Heart left ventricle (tissue), 16 donors: ENCODE measurements around the gene DRG1. TPM values are rescaled to one million over a fixed set of nuclear protein-coding genes. Genes with fewer than 3 reads are reported as not detected.
A peak's percentile ranks its signal among the peaks of the same experiment; 100 is the strongest.

ENCODE experiments used
- ATAC-seq, 4 donors: fragments of 200-7000 bp; cut with Tn5 transposase; one replicate each; pipeline ENCODE4 v1.9.1; 2020 to 2022; ENCODE audit warnings: moderate library complexity in 4 of 4, mild to moderate bottlenecking in 3 of 4, moderate number of reproducible peaks in 1 of 4
- DNase-seq, 5 donors: peaks; one replicate each; pipeline ENCODE4 v3.0.0-alpha.2; 2020
- H3K27ac ChIP-seq, 12 donors: fragments of 200-600 bp; sonication (generic) in 4 of 12; one replicate each; pipeline versions ENCODE4 v1.5.0 to v1.8.0; 2016 to 2022; ENCODE audit warnings: mild to moderate bottlenecking in 2 of 12
- H3K27me3 ChIP-seq, 9 donors: fragments of 200-600 bp; sonication (generic) in 2 of 9; one replicate each; pipeline versions ENCODE4 v1.5.1 to v1.8.0; 2016 to 2022; ENCODE audit warnings: mild to moderate bottlenecking in 3 of 9
- H3K36me3 ChIP-seq, 9 donors: fragments of 200-600 bp; sonication (generic) in 2 of 9; one replicate each; pipeline versions ENCODE4 v1.5.0 to v1.8.0; 2018 to 2022; ENCODE audit warnings: mild to moderate bottlenecking in 2 of 9
- H3K4me1 ChIP-seq, 12 donors: fragments of 200-600 bp; sonication (generic) in 4 of 12; one replicate each; pipeline versions ENCODE4 v1.5.0 to v1.8.0; 2016 to 2022; ENCODE audit warnings: mild to moderate bottlenecking in 3 of 12
- H3K4me3 ChIP-seq, 12 donors: fragments of 200-600 bp; sonication (generic) in 4 of 12; one replicate each; pipeline versions ENCODE4 v1.5.0 to v1.8.0; 2017 to 2022; ENCODE audit warnings: mild to moderate bottlenecking in 9 of 12, moderate library complexity in 4 of 12
- H3K9me3 ChIP-seq, 12 donors: fragments of 200-600 bp; sonication (generic) in 4 of 12; one replicate each; pipeline versions ENCODE4 v1.5.0 to v1.8.0; 2016 to 2022; ENCODE audit warnings: mild to moderate bottlenecking in 1 of 12
- POLR2A ChIP-seq, 2 donors: fragments of 450-650 bp; IDR thresholded peaks; one replicate each; pipeline ENCODE4 v1.6.1; 2017; ENCODE audit warnings: antibody characterized with exemption in 2 of 2, mild to moderate bottlenecking in 2 of 2, moderate library complexity in 2 of 2
- WGBS, 4 donors: extraction: QIAGEN DNeasy Blood & Tissue Kit in 2 of 4; methylation state at CpG; one replicate each; pipeline versions ENCODE4 v1.1.5 to v1.1.7; 2013 to 2018; 5-methylcytosine and 5-hydroxymethylcytosine counted together
- intact Hi-C, 10 donors: fragments of 100-400 bp; cut with DNase I; formaldehyde crosslinking; loops; one replicate each; pipeline versions ENCODE4 v1.11.1 to v1.14.2; 2022
- long read RNA-seq, 3 donors: library from polyadenylated mRNA; unstranded; transcript quantifications; one replicate each; pipeline ENCODE4 v2.0.0, GENCODE V29; 2020 to 2021
- polyA plus RNA-seq, 2 donors: library from polyadenylated mRNA; stranded (reverse); fragments of 200-250 nt; gene quantifications; one replicate each; pipeline ENCODE4 v1.2.3, GENCODE V29; 2013
- total RNA-seq, 9 donors: library from RNA; depleted of rRNA in 2 of 9; stranded (reverse); fragments of >200 nt in 2 of 9; fragmentation: NEBNext Ultra II Directional in 3 of 9; extraction: Animal tissue kit (Norgen Biotek cat#: 25700) in 3 of 9; gene quantifications; one replicate each; pipeline versions ENCODE4 v1.1.0 to v1.2.4, GENCODE V29; 2016 to 2023
- TF ChIP-seq, protein P1 (sequence below), 12 donors: fragments of 200-600 bp; sonication (generic) in 4 of 12; IDR thresholded peaks; one replicate each; pipeline versions ENCODE4 v1.5.0 to v1.8.0; 2018 to 2022; ENCODE audit warnings: antibody characterized with exemption in 12 of 12, mild to moderate bottlenecking in 5 of 12
- donor health status: ischemic (EF 13 %, LVEDD 7.1; RV severe dilation, severe dysfunction).
- donor health status: healthy with polysubstance abuse.
- donor health status: DM: no; HTN: yes; CAD: no.
- donor health status: DM: no; HTN: no; CAD: no.
- donor health status: ischemic (EF 25% LVEDD 6.9; RV normal size, moderate dysfunction).
- donor health status: ischemic (EF 25% LVEDD 5.7; RV mildly dilated, moderate dysfunction).
- donor health status: healthy.
- donor health status: DM: yes; HTN: yes; CAD: no.
- donor health status: ischemic (EF 35%, LVEDD 5.7; RV mildly dilated, moderate dysfunction).
- donor health status: nonischemic (EF 11% LVEDD 7.7; RV severe dilation, severe dysfunction).
- donor health status: DM: yes; HTN: yes; CAD: no.
- donor health status: PGD.
- donor health status: ischemic (EF 29% LVEDD 5.4; RV normal size, mild dysfunction).
- donor health status: nonischemic (EF 23%, LVEDD 6.1; RV moderate dilation, normal function).

DRG1 gene, protein sequence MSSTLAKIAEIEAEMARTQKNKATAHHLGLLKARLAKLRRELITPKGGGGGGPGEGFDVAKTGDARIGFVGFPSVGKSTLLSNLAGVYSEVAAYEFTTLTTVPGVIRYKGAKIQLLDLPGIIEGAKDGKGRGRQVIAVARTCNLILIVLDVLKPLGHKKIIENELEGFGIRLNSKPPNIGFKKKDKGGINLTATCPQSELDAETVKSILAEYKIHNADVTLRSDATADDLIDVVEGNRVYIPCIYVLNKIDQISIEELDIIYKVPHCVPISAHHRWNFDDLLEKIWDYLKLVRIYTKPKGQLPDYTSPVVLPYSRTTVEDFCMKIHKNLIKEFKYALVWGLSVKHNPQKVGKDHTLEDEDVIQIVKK
- 10 to 100 TPM; 50.1 to 88.0 (median 55.3) TPM for total RNA-seq
- polyA plus RNA-seq, result 10 to 100 TPM; 63.1 to 94.8 TPM
- long read RNA-seq, donor 1, transcript DRG1-201 (9 exons, 1,746 nt), result major isoform, 70 of 81 reads
- long read RNA-seq, donor 1, partial matches to known transcripts, result 4 of 81 reads
- long read RNA-seq, donor 1, other reads (novel, unspliced or antisense), result 7 of 81 reads
- long read RNA-seq, donor 2, transcript DRG1-201 (9 exons, 1,746 nt), result major isoform, 433 of 464 reads
- long read RNA-seq, donor 2, partial matches to known transcripts, result 5 of 464 reads
- long read RNA-seq, donor 2, other reads (novel, unspliced or antisense), result 26 of 464 reads
- long read RNA-seq, donor 3, transcript DRG1-201 (9 exons, 1,746 nt), result major isoform, 60 of 68 reads
- long read RNA-seq, donor 3, partial matches to known transcripts, result 1 of 68 reads
- long read RNA-seq, donor 3, other reads (novel, unspliced or antisense), result 7 of 68 reads

DNA sequence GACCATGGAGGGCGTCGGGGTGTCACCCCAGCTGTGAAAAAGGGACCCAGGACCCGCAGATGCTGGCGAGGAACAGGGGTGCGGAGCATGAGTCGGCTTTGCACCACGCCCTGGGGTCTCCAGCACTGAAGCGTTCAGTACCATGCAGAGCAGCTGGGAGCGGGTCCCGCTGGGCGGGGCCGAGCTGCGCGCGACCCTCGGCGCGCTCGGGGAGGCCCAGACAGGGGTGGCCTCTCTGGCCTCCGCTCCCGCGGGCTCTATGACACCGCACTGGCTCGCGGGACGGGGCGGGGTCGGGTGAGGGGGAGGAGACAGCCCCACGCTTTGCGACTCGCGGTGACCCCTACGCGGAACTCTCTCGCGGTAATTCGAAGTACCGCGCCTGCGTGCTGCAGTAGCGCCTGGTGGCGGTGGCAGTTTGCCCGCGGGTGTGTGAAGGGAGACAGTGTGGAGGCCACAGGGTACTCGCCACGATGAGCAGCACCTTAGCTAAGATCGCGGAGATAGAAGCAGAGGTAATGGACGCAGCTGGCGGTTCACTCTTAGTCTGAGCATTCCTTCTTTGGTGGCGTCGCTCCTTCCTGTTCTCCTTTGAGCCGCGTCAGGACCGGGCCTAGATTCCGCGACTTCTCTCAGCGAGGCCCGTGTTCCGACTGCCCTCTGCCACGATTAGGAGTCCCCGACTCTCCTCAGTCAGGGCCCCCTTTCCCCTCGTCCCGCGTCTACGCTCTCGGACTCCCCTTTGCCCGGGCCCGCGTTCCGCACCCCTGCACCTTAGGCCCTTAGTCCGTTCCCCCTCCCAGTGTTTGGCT lies at the start of gene DRG1:
Gene DRG1 (plus strand): TSS at position 394 of the 812 bp plus-strand sequence. CDS start 80 bp downstream, at position 474.
- DNase-seq (peak; percentile 98 to 99 (median 99)), ATAC-seq (peak; percentile 99 to 100 (median 100))
- Histone ChIP-seq H3K27ac (peak within 1 kb of the TSS; percentile 47 to 93 (median 89)), H3K4me3 (peak within 1 kb of the TSS; percentile 47 to 99 (median 81)), H3K9me3 (no peaks in the 10 kb centered on the region), H3K4me1 (peaks cover 3 to 22% (median 13%) of the 10 kb centered on the region in 12 donors), H3K27me3 (no peaks in the 10 kb centered on the region), H3K36me3 (peaks cover 0 to 40% (median 28%) of the 10 kb centered on the region in 9 donors)
- peak; percentile 80 to 99 for TF ChIP-seq POLR2A (IDR thresholded peaks at IDR 0.05)
- TF ChIP-seq, protein P1, sequence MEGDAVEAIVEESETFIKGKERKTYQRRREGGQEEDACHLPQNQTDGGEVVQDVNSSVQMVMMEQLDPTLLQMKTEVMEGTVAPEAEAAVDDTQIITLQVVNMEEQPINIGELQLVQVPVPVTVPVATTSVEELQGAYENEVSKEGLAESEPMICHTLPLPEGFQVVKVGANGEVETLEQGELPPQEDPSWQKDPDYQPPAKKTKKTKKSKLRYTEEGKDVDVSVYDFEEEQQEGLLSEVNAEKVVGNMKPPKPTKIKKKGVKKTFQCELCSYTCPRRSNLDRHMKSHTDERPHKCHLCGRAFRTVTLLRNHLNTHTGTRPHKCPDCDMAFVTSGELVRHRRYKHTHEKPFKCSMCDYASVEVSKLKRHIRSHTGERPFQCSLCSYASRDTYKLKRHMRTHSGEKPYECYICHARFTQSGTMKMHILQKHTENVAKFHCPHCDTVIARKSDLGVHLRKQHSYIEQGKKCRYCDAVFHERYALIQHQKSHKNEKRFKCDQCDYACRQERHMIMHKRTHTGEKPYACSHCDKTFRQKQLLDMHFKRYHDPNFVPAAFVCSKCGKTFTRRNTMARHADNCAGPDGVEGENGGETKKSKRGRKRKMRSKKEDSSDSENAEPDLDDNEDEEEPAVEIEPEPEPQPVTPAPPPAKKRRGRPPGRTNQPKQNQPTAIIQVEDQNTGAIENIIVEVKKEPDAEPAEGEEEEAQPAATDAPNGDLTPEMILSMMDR (IDR thresholded peaks at IDR 0.05), result peak in 2 of 12 donors; percentile 11 to 17
- intact Hi-C loops, result loop anchor here (1.0 to 5.0 kb wide), 4 partner anchors 52 to 98 kb away; partner anchors contain the start of genes PATZ1 (in 8 of the 10) and SFI1 (in 1 of the 10)
- WGBS, 4 donors, result 0 to 1% (median 1%) methylated on average over 44 to 72 of the region's 72 CpGs

DNA sequence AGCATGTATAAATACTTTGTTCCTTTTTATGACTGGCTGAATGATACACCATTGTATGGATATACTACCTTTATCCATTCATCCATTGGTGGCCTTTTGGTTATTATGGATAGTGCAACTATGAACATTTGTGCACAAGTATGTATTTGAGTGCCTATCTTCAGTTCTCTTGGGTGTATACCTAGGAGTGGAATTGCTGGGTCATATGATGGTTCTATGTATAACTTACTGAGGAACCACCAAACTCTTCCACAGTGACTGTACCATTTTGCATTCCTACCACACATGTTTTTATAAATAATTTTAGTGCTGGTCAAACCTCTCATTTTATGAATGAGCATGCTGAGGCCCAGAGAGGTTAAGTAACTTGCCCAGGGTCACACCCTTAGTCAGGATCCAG lies 49.4 kb upstream of the DRG1 start:
- no peaks in the 10 kb centered on the region for H3K9me3 ChIP-seq
- no peak for ATAC-seq
- DNase-seq, result no peak
- H3K4me3 ChIP-seq, result no peak overlapping the region
- intact Hi-C loops, result loop anchor here in 9 of 10 donors (5.0 to 10.0 kb wide), 8 partner anchors 47 to 402 kb away; partner anchors contain the start of genes DRG1 (in 4 of the 9), SFI1 (in 2 of the 9), DEPDC5 (in 1 of the 9) and EIF4ENIF1 (in 1 of the 9)
- peaks cover 0 to 22% (median 10%) of the 10 kb centered on the region in 12 donors for H3K4me1 ChIP-seq
- no peak overlapping the region for H3K27ac ChIP-seq
- no peaks in the 10 kb centered on the region for H3K36me3 ChIP-seq
- H3K27me3 ChIP-seq, result no peaks in the 10 kb centered on the region
- TF ChIP-seq, protein P1 (IDR thresholded peaks at IDR 0.05), result no peak
- TF ChIP-seq POLR2A (IDR thresholded peaks at IDR 0.05), result no peak

DNA sequence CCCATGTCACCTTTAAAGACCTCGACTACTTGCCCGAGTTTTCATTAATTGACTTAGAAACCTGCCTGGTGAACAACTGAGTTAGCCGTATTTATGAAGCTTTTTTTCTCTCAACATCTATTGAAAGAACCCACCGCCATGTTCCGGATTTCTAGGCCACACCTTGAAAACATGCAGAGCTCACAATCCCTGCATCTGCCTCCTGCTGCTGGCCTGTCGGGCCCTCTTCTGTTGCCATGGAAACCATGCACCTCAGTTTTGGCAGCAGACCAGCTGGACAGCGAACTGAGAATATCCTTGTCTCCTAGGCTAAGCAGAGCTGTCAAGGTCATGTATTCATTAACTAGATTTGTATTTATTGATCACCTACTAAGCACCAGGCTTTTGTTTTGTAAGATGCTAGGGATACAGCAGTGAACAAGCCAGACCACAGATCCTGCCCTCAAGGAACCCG lies 49.0 kb upstream of the DRG1 start:
- Histone ChIP-seq H3K27me3 (peaks cover 0 to 4% (median 0%) of the 10 kb centered on the region in 9 donors), H3K27ac (no peak overlapping the region), H3K36me3 (no peaks in the 10 kb centered on the region), H3K9me3 (no peaks in the 10 kb centered on the region), H3K4me1 (peaks cover 0 to 17% (median 5%) of the 10 kb centered on the region in 12 donors), H3K4me3 (no peak overlapping the region)
- intact Hi-C loops, result no loop called here
- WGBS, 4 donors, result 57 to 67% (median 64%) methylated on average over 8 of the region's 8 CpGs
- ATAC-seq, result no peak
- no peak for TF ChIP-seq POLR2A (IDR thresholded peaks at IDR 0.05)
- TF ChIP-seq, protein P1 (IDR thresholded peaks at IDR 0.05), result no peak
- DNase-seq, result no peak
